RWPE2 (cell line): ENCODE results near the gene RGS9.

Source experiments
- ATAC-seq: fragments of 200-7000 bp; cut with Tn5 transposase; 3 replicates; pipeline ENCODE4 v1.9.1; 2021; ENCODE audit warnings: low read depth
- DNase-seq: peaks from one replicate; pipeline ENCODE4 v3.0.0-alpha.2; 2020; ENCODE audit warnings: low spot score
- H3K27ac ChIP-seq: fragments of 450-650 bp; 2 replicates; pipeline ENCODE4 v1.5.1; 2017; ENCODE audit warnings: mild to moderate bottlenecking; ENCODE audit not compliant: poor library complexity, severe bottlenecking
- H3K27me3 ChIP-seq: fragments of 250-450 bp; sonication (Bioruptor Pico); 2 replicates; pipeline ENCODE4 v1.5.1; 2021; ENCODE audit warnings: mild to moderate bottlenecking, moderate library complexity; ENCODE audit not compliant: insufficient read depth, poor library complexity, severe bottlenecking
- H3K36me3 ChIP-seq: fragments of 250-450 bp; sonication (Bioruptor Pico); 2 replicates; pipeline ENCODE4 v1.5.1; 2020; ENCODE audit warnings: low read depth, mild to moderate bottlenecking, moderate library complexity
- H3K4me1 ChIP-seq: fragments of 250-450 bp; sonication (Bioruptor Pico); 2 replicates; pipeline ENCODE4 v1.5.1; 2021; ENCODE audit warnings: mild to moderate bottlenecking, moderate library complexity; ENCODE audit not compliant: insufficient read depth, poor library complexity, severe bottlenecking
- H3K4me3 ChIP-seq: fragments of 250-450 bp; sonication (Bioruptor Pico); 2 replicates; pipeline ENCODE4 v1.5.1; 2021; ENCODE audit warnings: mild to moderate bottlenecking, moderate library complexity; ENCODE audit not compliant: severe bottlenecking
- H3K9me3 ChIP-seq: fragments of 250-450 bp; sonication (Bioruptor Pico); 2 replicates; pipeline ENCODE4 v1.5.1; 2021; ENCODE audit warnings: mild to moderate bottlenecking, moderate library complexity; ENCODE audit not compliant: severe bottlenecking
- TF ChIP-seq, protein P1 (sequence below): fragments of 450-650 bp; IDR thresholded peaks from one replicate; pipeline ENCODE4 v1.5.1; 2017; ENCODE audit warnings: mild to moderate bottlenecking, moderate library complexity; ENCODE audit not compliant: poor library complexity, severe bottlenecking

Gene RGS9

DNA sequence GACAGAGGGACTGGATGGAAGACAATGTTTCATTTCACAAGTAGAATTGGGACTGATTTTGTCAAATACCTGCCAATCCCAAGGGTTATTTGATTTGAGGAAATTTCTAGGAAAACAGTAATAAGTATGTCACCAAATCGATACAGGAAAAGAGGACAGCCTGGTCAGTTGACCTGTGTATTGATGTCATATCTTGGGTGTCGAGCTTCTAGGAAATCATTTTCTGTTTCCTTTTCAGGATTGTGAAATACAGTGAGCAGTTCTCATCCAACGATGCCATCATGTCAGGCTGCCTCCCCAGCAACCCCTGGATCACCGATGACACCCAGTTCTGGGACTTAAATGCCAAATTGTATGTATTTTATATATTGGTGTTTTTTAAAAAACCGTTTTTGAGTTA is 56.1 kb downstream of the RGS9 start:
- Histone ChIP-seq H3K4me3 (no peak overlapping the region), H3K9me3 (no peaks in the 10 kb centered on the region)
- TF ChIP-seq, protein P1, sequence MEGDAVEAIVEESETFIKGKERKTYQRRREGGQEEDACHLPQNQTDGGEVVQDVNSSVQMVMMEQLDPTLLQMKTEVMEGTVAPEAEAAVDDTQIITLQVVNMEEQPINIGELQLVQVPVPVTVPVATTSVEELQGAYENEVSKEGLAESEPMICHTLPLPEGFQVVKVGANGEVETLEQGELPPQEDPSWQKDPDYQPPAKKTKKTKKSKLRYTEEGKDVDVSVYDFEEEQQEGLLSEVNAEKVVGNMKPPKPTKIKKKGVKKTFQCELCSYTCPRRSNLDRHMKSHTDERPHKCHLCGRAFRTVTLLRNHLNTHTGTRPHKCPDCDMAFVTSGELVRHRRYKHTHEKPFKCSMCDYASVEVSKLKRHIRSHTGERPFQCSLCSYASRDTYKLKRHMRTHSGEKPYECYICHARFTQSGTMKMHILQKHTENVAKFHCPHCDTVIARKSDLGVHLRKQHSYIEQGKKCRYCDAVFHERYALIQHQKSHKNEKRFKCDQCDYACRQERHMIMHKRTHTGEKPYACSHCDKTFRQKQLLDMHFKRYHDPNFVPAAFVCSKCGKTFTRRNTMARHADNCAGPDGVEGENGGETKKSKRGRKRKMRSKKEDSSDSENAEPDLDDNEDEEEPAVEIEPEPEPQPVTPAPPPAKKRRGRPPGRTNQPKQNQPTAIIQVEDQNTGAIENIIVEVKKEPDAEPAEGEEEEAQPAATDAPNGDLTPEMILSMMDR: no peak

DNA sequence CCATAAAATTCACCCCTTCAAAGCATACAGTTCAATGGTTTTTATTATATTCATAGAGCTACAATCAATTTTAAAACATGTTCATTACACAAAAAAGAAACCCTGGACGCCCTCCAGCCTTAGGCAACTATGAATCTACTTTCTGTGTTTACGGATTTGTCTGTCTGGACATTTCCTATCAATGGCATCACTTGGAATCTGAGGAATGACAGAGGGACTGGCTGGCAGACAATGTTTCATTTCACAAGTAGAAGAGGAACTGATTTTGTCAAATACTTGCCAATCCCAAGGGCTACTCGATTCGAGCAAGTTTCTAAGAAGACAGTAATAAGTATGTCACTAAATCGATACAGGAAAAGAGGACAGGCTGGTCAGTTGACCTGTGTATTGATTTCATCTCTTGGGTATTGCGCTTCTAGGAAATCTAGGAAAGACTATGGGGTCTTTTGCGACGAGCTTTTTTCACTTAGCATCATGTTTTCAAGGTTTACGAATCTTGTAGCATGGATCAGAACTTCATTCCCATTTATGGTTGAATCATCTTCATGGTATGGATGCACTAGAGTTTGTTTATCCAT is 56.6 kb downstream of the RGS9 start:
- peaks cover 26% of the 10 kb centered on the region for H3K4me1 ChIP-seq
- H3K4me3 ChIP-seq: no peak overlapping the region
- H3K9me3 ChIP-seq: no peaks in the 10 kb centered on the region
- DNase-seq: no peak
- H3K27ac ChIP-seq: no peak overlapping the region
- H3K36me3 ChIP-seq: no peaks in the 10 kb centered on the region
- no peaks in the 10 kb centered on the region for H3K27me3 ChIP-seq
- TF ChIP-seq, protein P1: no peak
- ATAC-seq: no peak

More for the DNA sequence above, 56.1 kb downstream of the RGS9 start:
- ATAC-seq (no peak), DNase-seq (no peak)
- Histone ChIP-seq H3K27ac (peak overlapping the region; percentile 88), H3K27me3 (no peaks in the 10 kb centered on the region), H3K36me3 (no peaks in the 10 kb centered on the region), H3K4me1 (peaks cover 26% of the 10 kb centered on the region)

DNA sequence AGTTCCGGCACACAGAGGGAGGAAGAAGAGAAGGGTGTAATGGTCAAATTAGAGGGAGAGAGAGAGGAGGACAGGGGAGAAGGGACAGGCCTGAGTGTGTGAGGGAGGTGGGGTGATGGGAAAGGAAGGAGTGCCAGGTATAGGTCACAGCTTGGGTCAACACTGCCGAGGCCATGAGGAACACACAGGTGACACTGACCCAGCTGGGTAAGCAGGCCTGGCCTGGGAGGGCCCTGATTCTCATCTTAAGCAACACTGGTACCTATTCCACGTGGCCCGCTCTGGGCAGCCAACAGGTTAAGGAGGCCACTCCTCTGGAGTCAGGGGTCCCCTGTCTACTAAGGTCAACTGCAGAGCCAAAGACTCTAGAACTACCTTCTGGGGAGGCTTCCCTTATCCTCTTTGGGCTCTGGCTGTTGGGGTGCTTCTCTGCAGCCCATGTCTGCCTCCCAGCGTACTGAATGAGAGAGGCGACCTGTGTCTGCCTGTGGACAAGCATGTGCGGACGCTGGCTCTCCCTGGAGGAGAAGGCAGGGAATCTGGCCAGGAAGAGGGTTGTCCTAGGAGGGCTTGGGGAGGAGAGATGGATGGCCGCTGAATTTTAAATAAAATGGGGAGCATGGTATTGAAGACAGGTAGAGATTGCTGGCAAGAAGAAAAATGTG is 57.6 kb downstream of the RGS9 start:
- no peak for DNase-seq

DNA sequence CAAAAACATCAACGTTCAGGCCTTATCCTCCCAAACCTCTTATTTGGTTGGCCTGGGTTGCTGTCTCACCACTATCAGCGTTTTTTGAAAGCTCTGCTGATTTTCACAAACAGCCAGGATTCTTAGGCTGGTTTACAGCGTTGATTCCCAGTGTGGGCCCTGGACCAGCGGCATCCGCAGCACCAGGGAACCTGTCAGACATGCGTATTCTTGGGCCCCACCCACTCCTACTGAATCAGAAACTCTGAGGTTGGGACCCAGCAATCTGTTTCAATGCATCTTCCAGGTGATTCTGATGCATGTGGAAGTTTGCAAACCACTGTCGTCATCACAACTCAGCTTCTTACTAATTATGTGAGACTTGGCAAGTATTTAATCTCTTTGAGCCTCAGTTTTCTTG is 58.5 kb downstream of the RGS9 start:
- Histone ChIP-seq H3K27ac (no peak overlapping the region), H3K4me3 (no peak overlapping the region), H3K36me3 (no peaks in the 10 kb centered on the region), H3K4me1 (peaks cover 24% of the 10 kb centered on the region), H3K27me3 (no peaks in the 10 kb centered on the region), H3K9me3 (no peaks in the 10 kb centered on the region)
- DNase-seq: no peak
- TF ChIP-seq, protein P1: no peak
- ATAC-seq: no peak

More for the DNA sequence above, 57.6 kb downstream of the RGS9 start:
- H3K36me3 ChIP-seq: no peaks in the 10 kb centered on the region
- no peaks in the 10 kb centered on the region for H3K27me3 ChIP-seq
- no peaks in the 10 kb centered on the region for H3K9me3 ChIP-seq
- TF ChIP-seq, protein P1: no peak
- H3K27ac ChIP-seq: no peak overlapping the region
- no peak for ATAC-seq
- peaks cover 26% of the 10 kb centered on the region for H3K4me1 ChIP-seq
- no peak overlapping the region for H3K4me3 ChIP-seq

- TF ChIP-seq, protein P1: no peak
- no peak overlapping the region for H3K4me3 ChIP-seq
- H3K36me3 ChIP-seq: no peaks in the 10 kb centered on the region
- no peaks in the 10 kb centered on the region for H3K9me3 ChIP-seq
- H3K27me3 ChIP-seq: no peaks in the 10 kb centered on the region
- DNase-seq: no peak
- ATAC-seq: no peak
- peaks cover 18% of the 10 kb centered on the region for H3K4me1 ChIP-seq
- no peak overlapping the region for H3K27ac ChIP-seq
Measured at GRCh38 chr17:65196617-65197016, 59.4 kb downstream of the RGS9 start.
